Hepatocyte (in vitro differentiated cells): ENCODE measurements around the gene PCYOX1L. TPM values are rescaled to one million over a fixed set of nuclear protein-coding genes. Genes with fewer than 3 reads are reported as not detected.

ENCODE experiments used
- DNase-seq: peaks from one replicate; pipeline ENCODE4 v3.0.0-alpha.2; 2016; ENCODE audit warnings: low spot score
- H2AFZ ChIP-seq: fragments of 200-600 bp; sonication (generic); 2 replicates; pipeline ENCODE4 v1.6.0; 2016; ENCODE audit warnings: antibody characterized with exemption, mild to moderate bottlenecking
- H3K27ac ChIP-seq: fragments of 200-600 bp; sonication (generic); 2 replicates; pipeline ENCODE4 v1.5.1; 2016; ENCODE audit warnings: mild to moderate bottlenecking
- H3K27me3 ChIP-seq: fragments of 200-600 bp; sonication (generic); 2 replicates; pipeline ENCODE4 v1.6.1; 2016
- H3K36me3 ChIP-seq: fragments of 200-600 bp; sonication (generic); replicated peaks from 2 replicates; pipeline ENCODE4 v1.5.1; 2016; ENCODE audit warnings: low read depth; ENCODE audit not compliant: insufficient read depth
- H3K4me1 ChIP-seq: fragments of 200-600 bp; sonication (generic); 2 replicates; pipeline ENCODE4 v1.5.1; 2016; ENCODE audit warnings: mild to moderate bottlenecking, moderate library complexity; ENCODE audit not compliant: insufficient read depth
- H3K4me2 ChIP-seq: fragments of 200-600 bp; sonication (generic); 2 replicates; pipeline ENCODE4 v1.6.0; 2016
- H3K4me3 ChIP-seq: fragments of 200-600 bp; sonication (generic); 2 replicates; pipeline ENCODE4 v1.5.1; 2016; ENCODE audit warnings: mild to moderate bottlenecking
- H3K79me2 ChIP-seq: fragments of 200-600 bp; sonication (generic); 2 replicates; pipeline ENCODE4 v1.6.0; 2017; ENCODE audit warnings: mild to moderate bottlenecking
- H3K9me2 ChIP-seq: fragments of 200-600 bp; sonication (generic); replicated peaks from 2 replicates; pipeline ENCODE4 v1.6.0; 2017; ENCODE audit warnings: mild to moderate bottlenecking; ENCODE audit not compliant: insufficient read depth
- H3K9me3 ChIP-seq: fragments of 200-600 bp; sonication (generic); 2 replicates; pipeline ENCODE4 v1.5.1; 2016; ENCODE audit warnings: low read depth, mild to moderate bottlenecking
- H4K20me1 ChIP-seq: fragments of 200-600 bp; sonication (generic); 2 replicates; pipeline ENCODE4 v1.6.0; 2016; ENCODE audit warnings: mild to moderate bottlenecking; ENCODE audit not compliant: insufficient read depth, poor library complexity, severe bottlenecking
- CTCF ChIP-seq: fragments of 200-600 bp; sonication (generic); IDR thresholded peaks from 2 replicates; pipeline ENCODE4 v1.5.1; 2016; ENCODE audit warnings: antibody characterized with exemption, mild to moderate bottlenecking; ENCODE audit not compliant: poor library complexity
- EZH2 ChIP-seq: fragments of 200-600 bp; sonication (generic); IDR thresholded peaks from 2 replicates; pipeline ENCODE4 v1.6.1; 2016; ENCODE audit warnings: antibody characterized with exemption, mild to moderate bottlenecking, borderline replicate concordance
- EZH2phosphoT487 ChIP-seq: fragments of 200-600 bp; sonication (generic); IDR thresholded peaks from one replicate; pipeline ENCODE4 v1.6.1; 2018; ENCODE audit warnings: antibody characterized with exemption, mild to moderate bottlenecking, low read depth, moderate library complexity; ENCODE audit not compliant: unreplicated experiment, severe bottlenecking
- WGBS: methylation state at CpG from one replicate; pipeline ENCODE4 v1.1.6; 2016; ENCODE audit warnings: low lambda C conversion rate; ENCODE audit errors: missing lambda C conversion rate; 5-methylcytosine and 5-hydroxymethylcytosine counted together
- polyA plus RNA-seq: library from polyadenylated mRNA; unstranded; fragments of >200 nt; fragmentation: Nextera tagmentation; extraction: Ambion mirVana; gene quantifications from 2 replicates; pipeline ENCODE4 v1.2.1, GENCODE V29; 2016
- total RNA-seq: library from RNA; depleted of rRNA; stranded (reverse); fragments of >200 nt; gene quantifications from 2 replicates; pipeline ENCODE4 v1.2.3, GENCODE V29; 2014

PCYOX1L gene
- total and polyA plus RNA-seq, 2 experiments from 2014 or later, result 9.1 to 14.4 TPM

DNA sequence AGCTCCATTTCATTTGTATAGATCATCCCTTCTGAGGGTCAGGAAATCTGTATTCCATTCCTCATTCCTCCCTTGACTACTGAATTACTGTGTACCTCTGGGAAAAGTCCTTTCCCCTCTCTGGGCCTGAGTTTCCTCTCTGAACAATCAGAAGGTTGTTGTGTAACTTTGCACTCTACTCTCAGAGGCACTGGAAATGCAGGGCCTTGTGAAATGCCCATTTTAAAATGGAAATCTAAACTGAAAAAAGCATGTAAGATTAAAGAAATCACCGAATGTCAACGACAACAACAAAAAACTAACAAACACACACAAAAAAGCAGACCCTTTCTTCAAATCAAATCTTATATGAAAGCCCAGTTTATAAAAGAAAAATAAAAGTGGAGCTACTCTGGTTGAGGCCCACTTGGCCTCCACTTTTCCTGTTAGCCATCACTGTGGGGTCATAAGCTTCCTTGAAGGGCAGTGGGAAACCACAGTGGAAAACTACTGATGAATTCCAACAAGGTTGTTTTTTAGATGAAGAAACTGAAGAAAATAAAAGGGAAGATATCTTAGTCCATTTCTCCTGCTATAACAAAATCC, 34.1 kb upstream of the PCYOX1L start:
- no peaks in the 10 kb centered on the region for H4K20me1 ChIP-seq
- no peak overlapping the region for H2AFZ ChIP-seq
- peak overlapping the region; percentile 91 for H3K27ac ChIP-seq
- no peaks in the 10 kb centered on the region for H3K27me3 ChIP-seq
- H3K9me2 ChIP-seq, result no peaks in the 10 kb centered on the region
- H3K36me3 ChIP-seq, result no peaks in the 10 kb centered on the region
- peak; percentile 34 for DNase-seq
- peaks cover 53% of the 10 kb centered on the region for H3K4me1 ChIP-seq
- H3K9me3 ChIP-seq, result no peaks in the 10 kb centered on the region
- peak overlapping the region; percentile 16 for H3K4me2 ChIP-seq
- no peak for TF ChIP-seq CTCF
- no peak for TF ChIP-seq EZH2phosphoT487
- no peak for TF ChIP-seq EZH2
- WGBS, result 91% methylated on average over 2 of the region's 2 CpGs
- H3K79me2 ChIP-seq, result no peaks in the 10 kb centered on the region
- H3K4me3 ChIP-seq, result no peak overlapping the region

DNA sequence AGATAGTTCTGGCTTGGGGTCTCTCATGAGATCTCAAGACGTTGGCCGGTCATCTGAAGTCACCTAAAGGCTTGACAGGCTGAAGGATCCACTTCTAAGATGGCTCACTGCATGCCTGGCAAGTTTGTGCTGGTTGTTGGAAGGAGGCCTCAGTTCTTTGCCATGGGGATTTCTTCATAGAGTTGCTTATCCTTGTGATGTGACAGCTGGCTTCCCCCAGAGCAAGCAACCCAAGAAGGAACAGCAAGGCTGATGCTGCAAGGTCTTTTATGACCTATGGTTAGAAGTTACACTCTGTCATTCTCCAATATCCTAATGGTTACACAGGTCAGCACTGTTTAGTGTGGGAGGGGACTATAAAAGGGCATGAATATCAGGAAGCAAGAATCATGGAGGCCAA, 33.2 kb upstream of the PCYOX1L start:
- no peak for TF ChIP-seq EZH2phosphoT487
- TF ChIP-seq EZH2, result no peak
- no peak for TF ChIP-seq CTCF
- peaks cover 53% of the 10 kb centered on the region for H3K4me1 ChIP-seq

DNA sequence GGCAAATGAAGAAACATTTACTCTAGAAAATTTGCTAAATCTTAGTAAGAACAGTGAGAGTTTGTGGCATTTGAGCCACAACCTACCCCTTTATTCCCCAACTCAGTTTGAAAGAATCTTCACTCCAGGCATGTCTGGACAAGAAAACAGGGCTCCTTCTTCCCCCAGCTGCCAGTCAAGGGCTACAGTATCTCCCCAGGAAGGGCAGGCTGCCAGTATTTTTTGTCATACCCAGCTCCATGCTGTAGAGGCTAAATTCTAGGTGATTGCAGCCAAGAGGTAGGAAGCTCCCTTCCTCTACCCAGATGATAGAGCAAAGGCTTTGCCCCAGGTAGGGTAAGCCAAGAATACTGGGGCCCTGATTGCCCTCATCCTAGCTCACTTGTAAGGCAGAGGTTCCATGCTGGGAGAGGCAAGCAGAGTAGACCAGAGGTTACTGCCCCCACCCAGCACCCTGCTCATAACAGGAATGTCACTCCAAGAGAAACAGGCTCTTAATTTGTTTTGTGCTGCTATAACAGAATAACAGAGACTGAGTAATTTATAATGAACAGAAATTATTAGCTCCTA, 32.6 kb upstream of the PCYOX1L start:
- Histone ChIP-seq H3K9me2 (no peaks in the 10 kb centered on the region), H3K4me2 (no peak overlapping the region), H4K20me1 (no peaks in the 10 kb centered on the region), H3K27ac (peak overlapping the region; percentile 91), H3K36me3 (no peaks in the 10 kb centered on the region), H3K4me1 (peaks cover 50% of the 10 kb centered on the region), H2AFZ (no peak overlapping the region), H3K79me2 (no peaks in the 10 kb centered on the region), H3K4me3 (no peak overlapping the region), H3K27me3 (no peaks in the 10 kb centered on the region), H3K9me3 (no peaks in the 10 kb centered on the region)
- no peak for DNase-seq
- TF ChIP-seq EZH2 (no peak), CTCF (no peak), EZH2phosphoT487 (no peak)

More for the DNA sequence above, 33.2 kb upstream of the PCYOX1L start:
- Histone ChIP-seq H3K4me3 (no peak overlapping the region), H4K20me1 (no peaks in the 10 kb centered on the region), H2AFZ (no peak overlapping the region), H3K36me3 (no peaks in the 10 kb centered on the region), H3K79me2 (no peaks in the 10 kb centered on the region), H3K9me2 (no peaks in the 10 kb centered on the region), H3K27me3 (no peaks in the 10 kb centered on the region), H3K4me2 (no peak overlapping the region), H3K27ac (peak overlapping the region; percentile 91), H3K9me3 (no peaks in the 10 kb centered on the region)
- DNase-seq, result no peak
- 91% methylated on average over 2 of the region's 2 CpGs for WGBS

- H3K4me2 ChIP-seq, result no peak overlapping the region
- H3K9me3 ChIP-seq, result no peaks in the 10 kb centered on the region
- H3K27ac ChIP-seq, result no peak overlapping the region
- no peak for DNase-seq
- H3K9me2 ChIP-seq, result no peaks in the 10 kb centered on the region
- H3K27me3 ChIP-seq, result no peaks in the 10 kb centered on the region
- WGBS, result 95% methylated on average over 5 of the region's 5 CpGs
- no peaks in the 10 kb centered on the region for H3K79me2 ChIP-seq
- H3K4me3 ChIP-seq, result no peak overlapping the region
- no peaks in the 10 kb centered on the region for H3K36me3 ChIP-seq
- H3K4me1 ChIP-seq, result peaks cover 43% of the 10 kb centered on the region
- TF ChIP-seq CTCF, result no peak
- no peak for TF ChIP-seq EZH2
- no peak for TF ChIP-seq EZH2phosphoT487
- no peak overlapping the region for H2AFZ ChIP-seq
- H4K20me1 ChIP-seq, result no peaks in the 10 kb centered on the region
These were observed 32.0 kb upstream of the PCYOX1L start for GRCh38 chr5:149325894-149326293.
